Measurements from ENCODE around the gene DAAM1.

DAAM1 gene

GRCh38 chr14:59376686-59377085 is 188.2 kb downstream of the DAAM1 start:
- DNase-seq: no peak

GRCh38 chr14:59377491-59377890 is 189.0 kb downstream of the DAAM1 start:
- DNase-seq: no peak

- DNase-seq: no peak
Measured at GRCh38 chr14:59377991-59378601, 189.6 kb downstream of the DAAM1 start.

GRCh38 chr14:59389936-59390335 is 201.5 kb downstream of the DAAM1 start:
- DNase-seq: no peak

GRCh38 chr14:59391388-59391787 is 202.9 kb downstream of the DAAM1 start:
- no peak for DNase-seq

- DNase-seq: no peak
Measured at GRCh38 chr14:59394268-59394667, 205.8 kb downstream of the DAAM1 start.

GRCh38 chr14:59395672-59396071 is 207.2 kb downstream of the DAAM1 start:
- DNase-seq: no peak

GRCh38 chr14:59398841-59399240 is 210.4 kb downstream of the DAAM1 start:
- peak; percentile 66 to 79 for DNase-seq

GRCh38 chr14:59406454-59407245 is 218.2 kb downstream of the DAAM1 start:
- no peak for DNase-seq

- peak in 1 of 2 donors; percentile 7 for DNase-seq
Measured at GRCh38 chr14:59407246-59408010, 219.0 kb downstream of the DAAM1 start.

GRCh38 chr14:59415836-59416602 is 227.6 kb downstream of the DAAM1 start:
- no peak for DNase-seq

- DNase-seq: no peak
Measured at GRCh38 chr14:59417311-59417710, 228.8 kb downstream of the DAAM1 start.

GRCh38 chr14:59419303-59419702 is 230.8 kb downstream of the DAAM1 start:
- no peak for DNase-seq
